K562 treated with DMSO at 1 percent for 12 hours (cell line): ENCODE data around the gene SNX17. TPM values are rescaled to one million over a fixed set of nuclear protein-coding genes. Genes with fewer than 3 reads are reported as not detected.

Source experiments
- total RNA-seq: library from RNA; unstranded; fragments of 300-600 nt; gene quantifications from 2 replicates; pipeline ENCODE4 v1.2.3, GENCODE V29; 2022; ENCODE audit not compliant: insufficient read depth

Gene SNX17, protein sequence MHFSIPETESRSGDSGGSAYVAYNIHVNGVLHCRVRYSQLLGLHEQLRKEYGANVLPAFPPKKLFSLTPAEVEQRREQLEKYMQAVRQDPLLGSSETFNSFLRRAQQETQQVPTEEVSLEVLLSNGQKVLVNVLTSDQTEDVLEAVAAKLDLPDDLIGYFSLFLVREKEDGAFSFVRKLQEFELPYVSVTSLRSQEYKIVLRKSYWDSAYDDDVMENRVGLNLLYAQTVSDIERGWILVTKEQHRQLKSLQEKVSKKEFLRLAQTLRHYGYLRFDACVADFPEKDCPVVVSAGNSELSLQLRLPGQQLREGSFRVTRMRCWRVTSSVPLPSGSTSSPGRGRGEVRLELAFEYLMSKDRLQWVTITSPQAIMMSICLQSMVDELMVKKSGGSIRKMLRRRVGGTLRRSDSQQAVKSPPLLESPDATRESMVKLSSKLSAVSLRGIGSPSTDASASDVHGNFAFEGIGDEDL
- 67.7 and 71.0 TPM in 2 replicates for total RNA-seq

DNA sequence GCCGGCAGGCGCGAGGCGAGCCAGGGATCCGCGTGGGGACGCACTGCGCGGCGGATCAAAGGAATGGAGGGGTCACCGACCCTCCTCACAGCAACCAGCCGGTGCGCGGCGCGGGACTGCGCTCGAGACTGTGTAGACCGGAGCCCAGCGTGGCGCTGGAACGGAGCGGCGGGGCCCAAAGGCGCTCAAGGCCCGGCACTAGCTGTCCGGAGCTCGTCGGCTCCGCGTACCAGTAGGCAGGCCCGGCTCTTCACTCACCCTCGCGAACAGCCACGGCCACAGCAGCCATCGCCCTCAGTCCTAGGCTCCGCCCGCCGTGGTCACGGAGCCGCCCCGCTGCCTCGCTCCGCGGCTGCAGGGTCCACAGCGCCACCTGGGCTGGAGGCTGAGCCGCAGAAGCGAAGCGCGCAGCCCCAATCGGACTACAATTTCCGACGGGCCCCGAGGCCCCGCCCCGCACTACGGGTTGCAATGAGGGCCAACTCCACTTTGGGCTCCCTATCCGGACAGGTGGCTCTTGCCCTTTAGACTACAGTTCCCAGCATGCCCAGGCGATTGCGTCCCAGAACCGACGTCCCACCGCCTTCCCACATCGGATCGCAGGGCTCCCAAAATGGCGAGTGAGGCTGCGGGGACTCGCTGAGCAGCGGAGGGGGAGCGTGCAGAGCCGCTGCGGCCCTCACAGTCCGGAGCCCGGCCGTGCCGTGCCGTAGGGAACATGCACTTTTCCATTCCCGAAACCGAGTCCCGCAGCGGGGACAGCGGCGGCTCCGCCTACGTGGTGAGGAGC is at the start of gene SNX17, which contains the start of gene EIF2B4:
Gene SNX17, plus strand, starts transcription at position 591 of the 790 bp plus-strand sequence. Its CDS starts 128 bp downstream, at position 719.
Gene EIF2B4, minus strand, starts transcription at position 313 of the 790 bp plus-strand sequence. Its CDS starts 24 bp downstream, at position 289.

GRCh38 chr2:27322766-27323595 is 47.4 kb upstream of the SNX17 start, which contains the start of gene MPV17:
Gene MPV17, minus strand, starts transcription at chr2:27323097. Its CDS starts 580 bp downstream, at chr2:27322517.

DNA sequence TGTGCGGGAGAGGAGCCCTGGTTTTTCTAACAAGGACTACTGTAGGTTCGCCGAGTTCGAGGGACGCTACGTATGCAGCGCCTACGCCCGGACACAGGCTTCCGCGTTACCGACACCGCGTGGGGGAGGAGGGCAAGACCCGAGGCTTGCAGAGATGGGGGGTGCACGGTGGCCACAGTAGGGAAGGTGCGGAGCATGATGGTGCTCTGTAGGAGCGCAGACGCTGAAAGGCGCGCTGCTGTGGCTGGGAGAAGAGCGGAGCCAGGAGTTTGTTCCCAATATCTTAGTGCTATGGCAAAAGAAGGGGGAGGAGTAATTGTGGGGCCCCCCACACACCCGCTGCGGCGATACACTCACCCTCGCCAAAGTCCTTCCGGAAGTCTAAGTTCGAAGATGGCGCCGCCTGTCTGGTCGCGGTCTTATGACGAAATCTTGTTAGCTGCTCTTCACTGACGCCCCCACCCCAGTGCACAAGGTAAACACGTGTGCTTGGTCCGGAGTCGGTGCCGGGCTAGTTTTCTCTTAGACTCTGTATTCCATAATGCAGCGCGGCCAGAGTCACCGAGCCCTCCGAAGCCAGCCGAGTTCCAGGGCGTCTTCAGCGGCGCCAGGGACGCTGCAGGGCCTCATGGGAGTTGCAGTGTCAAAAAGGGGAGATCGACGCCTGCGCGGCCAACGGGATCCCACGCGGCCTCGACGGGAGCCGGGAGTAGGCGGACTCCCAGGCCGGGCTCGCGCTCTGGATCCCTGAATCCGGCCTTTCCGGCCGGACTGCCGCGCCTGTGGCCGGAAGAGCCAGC is 13.8 kb upstream of the SNX17 start, which contains the start of gene GTF3C2:
Gene GTF3C2, minus strand, starts transcription at position 383 of the 800 bp plus-strand sequence. CDS start 13,210 bp downstream, outside the sequence.

GRCh38 chr2:27380626-27381545 is 10.5 kb downstream of the SNX17 start, which contains the start of gene ZNF513:
Gene ZNF513, minus strand, starts transcription at chr2:27380734. Its CDS starts 208 bp downstream, at chr2:27380526.

GRCh38 chr2:27409321-27410073 is 39.1 kb downstream of the SNX17 start, which contains the start of gene PPM1G:
Gene PPM1G, minus strand, starts transcription at chr2:27409591. Its CDS starts 169 bp downstream, at chr2:27409422.

Other genes starting within 250 kb of the SNX17 start
- not detected in 2 replicates for gene ABHD1, start 246.8 kb upstream of the SNX17 start, total RNA-seq
- 70.9 and 81.1 TPM in 2 replicates for gene PREB, start 236.0 kb upstream of the SNX17 start, total RNA-seq
- not detected in 2 replicates for gene PRR30, start 231.2 kb upstream of the SNX17 start, total RNA-seq
- not detected in 2 replicates for gene TCF23, start 221.6 kb upstream of the SNX17 start, total RNA-seq
- gene ATRAID, start 158.6 kb upstream of the SNX17 start, total RNA-seq, result 90.6 and 94.9 TPM in 2 replicates
- 16.8 and 39.2 TPM in 2 replicates for gene SLC5A6, start 158.3 kb upstream of the SNX17 start, total RNA-seq
- gene CAD, start 153.2 kb upstream of the SNX17 start, total RNA-seq, result 24.7 and 44.2 TPM in 2 replicates
- 1.9 and 3.6 TPM in 2 replicates for gene SLC30A3, start 107.6 kb upstream of the SNX17 start, total RNA-seq
- not detected in 2 replicates for gene DNAJC5G, start 95.2 kb upstream of the SNX17 start, total RNA-seq
- gene TRIM54, start 88.2 kb upstream of the SNX17 start, total RNA-seq, result not detected in 2 replicates
- gene UCN, start 62.2 kb upstream of the SNX17 start, total RNA-seq, result 10.6 and 12.6 TPM in 2 replicates
- 51.4 and 75.4 TPM in 2 replicates for gene MPV17, start 47.5 kb upstream of the SNX17 start, total RNA-seq
- 28.5 and 55.0 TPM in 2 replicates for gene GTF3C2, start 13.9 kb upstream of the SNX17 start, total RNA-seq
- 65.5 and 71.2 TPM in 2 replicates for gene EIF2B4, start 278 bp upstream of the SNX17 start, total RNA-seq
- 9.7 and 14.6 TPM in 2 replicates for gene ZNF513, start 10.1 kb downstream of the SNX17 start, total RNA-seq
- gene PPM1G, start 39.0 kb downstream of the SNX17 start, total RNA-seq, result 98.2 and 115 TPM in 2 replicates
- 51.5 and 71.6 TPM in 2 replicates for gene NRBP1, start 58.0 kb downstream of the SNX17 start, total RNA-seq
- gene KRTCAP3, start 71.8 kb downstream of the SNX17 start, total RNA-seq, result 2.6 TPM in 1 of 2 replicates, not detected in the other
- gene IFT172, start 119.1 kb downstream of the SNX17 start, total RNA-seq, result 9.0 and 15.1 TPM in 2 replicates
- gene FNDC4, start 124.6 kb downstream of the SNX17 start, total RNA-seq, result 18.8 and 20.6 TPM in 2 replicates
- not detected in 2 replicates for gene GCKR, start 126.2 kb downstream of the SNX17 start, total RNA-seq
- gene ZNF512, start 212.4 kb downstream of the SNX17 start, total RNA-seq, result 9.5 and 44.1 TPM in 2 replicates